ENCODE results near the gene PPP2R2C. TPM values are rescaled to one million over a fixed set of nuclear protein-coding genes. Genes with fewer than 3 reads are reported as not detected.
A peak's percentile ranks its signal among the peaks of the same experiment; 100 is the strongest.

The PPP2R2C gene
- total and polyA plus RNA-seq, 2 of the 4 experiments (the other 2 are of a cell fraction), result 0.03 TPM; not detected in 1

- no peak overlapping the region for H2AK5ac ChIP-seq (ENCODE audit: low read depth, low read length)
- H4K5ac ChIP-seq (ENCODE audit: low read depth, low read length), result no peak overlapping the region
- H3K23ac ChIP-seq (ENCODE audit: low read depth, low read length), result no peak overlapping the region
- H2AK9ac ChIP-seq (replicated peaks; ENCODE audit: low read depth, low read length, poor library complexity), result no peak overlapping the region
- H3K27me3 ChIP-seq (ENCODE audit: control insufficient read depth, insufficient read depth, low read length), result peaks cover 25% of the 10 kb centered on the region
- POLR2A ChIA-PET (ENCODE audit: unreplicated experiment), result no interaction called here
- TF ChIP-seq BHLHE40 (IDR thresholded peaks at IDR 0.05; ENCODE audit: low read depth, low read length), result no peak
- TF ChIP-seq SMC3 (IDR thresholded peaks at IDR 0.05; ENCODE audit: low read depth, low read length), result no peak
- no peak for TF ChIP-seq MAFK (IDR thresholded peaks at IDR 0.05; ENCODE audit: low read depth, low read length)
- TF ChIP-seq MAZ (IDR thresholded peaks at IDR 0.05; ENCODE audit: borderline replicate concordance, low read depth, low read length), result no peak
- TF ChIP-seq USF2 (IDR thresholded peaks at IDR 0.05; ENCODE audit: low read depth, low read length), result no peak
- no peak for TF ChIP-seq NFE2L2 (IDR thresholded peaks at IDR 0.05; ENCODE audit: low read depth, low read length)
- TF ChIP-seq MXI1 (IDR thresholded peaks at IDR 0.05; ENCODE audit: borderline replicate concordance, low read depth, low read length), result no peak
- no peak for TF ChIP-seq RAD21 (IDR thresholded peaks at IDR 0.05; ENCODE audit: low read length)
- no peak for TF ChIP-seq CHD1 (IDR thresholded peaks at IDR 0.05; ENCODE audit: low read depth, low read length)
- TF ChIP-seq CEBPB (IDR thresholded peaks at IDR 0.05; ENCODE audit: low read depth, low read length), result no peak
- no peak for TF ChIP-seq CTCF (conservative IDR thresholded peaks at IDR 0.05; ENCODE audit: low read depth, low read length)
- TF ChIP-seq RFX5 (IDR thresholded peaks at IDR 0.05; ENCODE audit: low read depth, low read length), result no peak
- TF ChIP-seq POLR2A (IDR thresholded peaks at IDR 0.05; ENCODE audit: low read depth, low read length), result no peak
- TF ChIP-seq RCOR1 (IDR thresholded peaks at IDR 0.05; ENCODE audit: insufficient replicate concordance, low read length), result no peak
- TF ChIP-seq FOS (IDR thresholded peaks at IDR 0.05; ENCODE audit: low read depth, low read length), result no peak
- no peak for TF ChIP-seq ELK1 (IDR thresholded peaks at IDR 0.05; ENCODE audit: borderline replicate concordance, low read depth, low read length)
- H3K4me3 ChIP-seq (ENCODE audit: insufficient read depth, low read depth, low read length), result no peak overlapping the region
- H3K9me1 ChIP-seq (ENCODE audit: insufficient read depth, low read length), result no peaks in the 10 kb centered on the region
- no peak overlapping the region for H2BK5ac ChIP-seq (ENCODE audit: low read depth, low read length, poor library complexity, severe bottlenecking)
- H3K18ac ChIP-seq (ENCODE audit: low read depth, low read length), result no peak overlapping the region
- H3K36me3 ChIP-seq (ENCODE audit: control insufficient read depth, insufficient read depth, low read length), result no peaks in the 10 kb centered on the region
- H3K4me2 ChIP-seq (ENCODE audit: low read depth, low read length), result no peak overlapping the region
- WGBS, 2 experiments (ENCODE audit: extremely low coverage in 2 of 2, insufficient read length in 1 of 2), result 15% methylated on average over 4 of the region's 15 CpGs; no CpG with 5 or more reads in 1 of the 2 experiments
- CTCF ChIA-PET, result no interaction called here
- no peak for ATAC-seq (ENCODE audit: low read depth)
- H3K4ac ChIP-seq (ENCODE audit: low read depth, low read length), result no peak overlapping the region
- no peak overlapping the region for H3K9ac ChIP-seq (ENCODE audit: low read depth, low read length)
- dilution Hi-C loops (cut with HindIII; ENCODE audit: low sequenced_read_pairs, unreplicated experiment), result no loop called here
- in situ Hi-C loops (cut with MboI; ENCODE audit: low sequenced_read_pairs), result no loop called here
- no peaks in the 10 kb centered on the region for H3K9me3 ChIP-seq (ENCODE audit: control insufficient read depth, insufficient read depth, low read length)
- BruUV-seq (replicated peaks), result no TSS peak
- H4K8ac ChIP-seq (ENCODE audit: low read depth in 2 of 2, low read length in 2 of 2), result no peak overlapping the region
- no peak overlapping the region for H2BK20ac ChIP-seq (ENCODE audit: low read depth, low read length)
- no peak for DNase-seq
- H3K79me1 ChIP-seq (ENCODE audit: low read depth in 1 of 2, low read length in 2 of 2), result no peaks in the 10 kb centered on the region
- H4K91ac ChIP-seq (ENCODE audit: insufficient read depth, low read depth, low read length), result no peak overlapping the region
- no peak overlapping the region for H3K56ac ChIP-seq (ENCODE audit: extremely low read depth, insufficient read depth, low read length)
- no peak overlapping the region for H2BK15ac ChIP-seq (ENCODE audit: low read depth, low read length)
- no peaks in the 10 kb centered on the region for H3K4me1 ChIP-seq (ENCODE audit: control insufficient read depth, insufficient read depth, low read length)
- no peak overlapping the region for H2BK120ac ChIP-seq (ENCODE audit: low read depth, low read length)
- H2AFZ ChIP-seq (replicated peaks; ENCODE audit: low read length, poor library complexity), result peak overlapping the region; percentile 21
- intact Hi-C loops (cut with micrococcal nuclease), result no loop called here
- no peaks in the 10 kb centered on the region for H4K20me1 ChIP-seq (ENCODE audit: insufficient read depth, low read length)
- H3K27ac ChIP-seq (ENCODE audit: insufficient read depth, low read length), result no peak overlapping the region
- no peak overlapping the region for H3K14ac ChIP-seq (replicated peaks; ENCODE audit: low read depth, low read length)
Measured at GRCh38 chr4:6391186-6391851, 81.1 kb downstream of the PPP2R2C start.

All from IMR-90 (cell line).